IMR-90 (cell line): ENCODE results near the gene NR5A1. TPM values are rescaled to one million over a fixed set of nuclear protein-coding genes. Genes with fewer than 3 reads are reported as not detected.

Source experiments
- ATAC-seq: fragments of 200-7000 bp; cut with Tn5 transposase; 2 replicates; pipeline ENCODE4 v1.9.1; 2020; ENCODE audit warnings: low read depth, mild to moderate bottlenecking, moderate library complexity
- BruUV-seq: library from RNA; stranded (reverse); fragments of 400-500 nt; replicated peaks from 2 replicates; lab custom pipeline; 2021; lab: Mats Ljungman, UMichigan
- CTCF ChIA-PET: fragments of 300-600 bp; formaldehyde crosslinking; extraction: SDS; loops from one replicate; lab custom pipeline; 2021; ENCODE audit warnings: antibody characterized with exemption; lab: Yijun Ruan, JAX
- POLR2A ChIA-PET: fragments of 300-600 bp; sonication (Branson Sonifier 250); formaldehyde crosslinking; loops from one replicate; lab custom pipeline; 2022; ENCODE audit warnings: antibody characterized with exemption; ENCODE audit not compliant: unreplicated experiment; lab: Charles Lee
- DNase-seq: peaks from one replicate; pipeline ENCODE4 v3.0.0; 2013
- H2AFZ ChIP-seq: replicated peaks from 2 replicates; pipeline ENCODE3; 2013; ENCODE audit warnings: low read length, mild to moderate bottlenecking; ENCODE audit not compliant: poor library complexity
- H2AK5ac ChIP-seq: 2 replicates; pipeline ENCODE4 v1.6.1; 2013; ENCODE audit warnings: low read depth, low read length, inconsistent platforms
- H2AK9ac ChIP-seq: replicated peaks from 2 replicates; pipeline ENCODE3; 2013; ENCODE audit warnings: mild to moderate bottlenecking, low read depth, low read length, moderate library complexity; ENCODE audit not compliant: poor library complexity
- H2BK120ac ChIP-seq: 2 replicates; pipeline ENCODE4 v1.6.1; 2013; ENCODE audit warnings: low read depth, low read length, inconsistent platforms
- H2BK15ac ChIP-seq: 3 replicates; pipeline ENCODE4 v1.6.1; 2013; ENCODE audit warnings: low read depth, low read length, inconsistent platforms
- H2BK20ac ChIP-seq: 2 replicates; pipeline ENCODE4 v1.6.1; 2013; ENCODE audit warnings: low read depth, mild to moderate bottlenecking, inconsistent platforms, low read length, moderate library complexity
- H2BK5ac ChIP-seq: 2 replicates; pipeline ENCODE4 v1.6.1; 2013; ENCODE audit warnings: mild to moderate bottlenecking, low read depth, low read length, inconsistent platforms; ENCODE audit not compliant: poor library complexity, severe bottlenecking
- H3K14ac ChIP-seq: replicated peaks from 2 replicates; pipeline ENCODE4 v1.6.1; 2013; ENCODE audit warnings: low read depth, low read length, inconsistent platforms
- H3K18ac ChIP-seq: 2 replicates; pipeline ENCODE4 v1.6.1; 2013; ENCODE audit warnings: low read depth, low read length, control low read depth
- H3K23ac ChIP-seq: 2 replicates; pipeline ENCODE4 v1.6.1; 2013; ENCODE audit warnings: low read depth, low read length, inconsistent platforms
- H3K27ac ChIP-seq: 2 replicates; pipeline ENCODE4 v1.5.1; 2013; ENCODE audit warnings: mild to moderate bottlenecking, control low read depth, low read length; ENCODE audit not compliant: insufficient read depth
- H3K27me3 ChIP-seq: 2 replicates; pipeline ENCODE4 v1.6.1; 2013; ENCODE audit warnings: low read length; ENCODE audit not compliant: control insufficient read depth, insufficient read depth
- H3K36me3 ChIP-seq: 2 replicates; pipeline ENCODE4 v1.6.1; 2013; ENCODE audit warnings: low read length, mixed read lengths; ENCODE audit not compliant: control insufficient read depth, insufficient read depth
- H3K4ac ChIP-seq: 2 replicates; pipeline ENCODE4 v1.6.1; 2013; ENCODE audit warnings: low read depth, low read length, inconsistent platforms
- H3K4me1 ChIP-seq: 2 replicates; pipeline ENCODE4 v1.6.1; 2013; ENCODE audit warnings: low read length, mixed read lengths; ENCODE audit not compliant: control insufficient read depth, insufficient read depth
- H3K4me2 ChIP-seq: 2 replicates; pipeline ENCODE4 v1.6.1; 2013; ENCODE audit warnings: low read depth, mild to moderate bottlenecking, control low read depth, low read length, moderate library complexity
- H3K4me3 ChIP-seq: 2 replicates; pipeline ENCODE4 v1.5.1; 2013; ENCODE audit warnings: low read depth, mild to moderate bottlenecking, control low read depth, low read length, moderate library complexity; ENCODE audit not compliant: insufficient read depth
- H3K56ac ChIP-seq: 2 replicates; pipeline ENCODE4 v1.6.1; 2013; ENCODE audit warnings: low read length, inconsistent platforms; ENCODE audit not compliant: insufficient read depth; ENCODE audit errors: extremely low read depth
- H3K79me1 ChIP-seq, 2 experiments: 2 replicates each; pipeline ENCODE4 v1.6.1; 2013; ENCODE audit warnings: low read length in 2 of 2, inconsistent platforms in 1 of 2, low read depth in 1 of 2
- H3K9ac ChIP-seq: 2 replicates; pipeline ENCODE4 v1.6.1; 2013; ENCODE audit warnings: low read depth, low read length, control low read depth
- H3K9me1 ChIP-seq: 2 replicates; pipeline ENCODE4 v1.6.1; 2013; ENCODE audit warnings: low read length, inconsistent platforms; ENCODE audit not compliant: insufficient read depth
- H3K9me3 ChIP-seq: 2 replicates; pipeline ENCODE4 v1.6.1; 2013; ENCODE audit warnings: low read length; ENCODE audit not compliant: control insufficient read depth, insufficient read depth
- H4K20me1 ChIP-seq: 2 replicates; pipeline ENCODE4 v1.6.1; 2013; ENCODE audit warnings: low read length, inconsistent platforms; ENCODE audit not compliant: insufficient read depth
- H4K5ac ChIP-seq: 2 replicates; pipeline ENCODE4 v1.6.1; 2013; ENCODE audit warnings: mild to moderate bottlenecking, low read depth, low read length, control low read depth
- H4K8ac ChIP-seq, 2 experiments: 2 replicates each; pipeline ENCODE4 v1.6.1; 2013; ENCODE audit warnings: low read depth in 2 of 2, low read length in 2 of 2, control low read depth in 1 of 2, inconsistent platforms in 1 of 2
- H4K91ac ChIP-seq: 2 replicates; pipeline ENCODE4 v1.6.1; 2013; ENCODE audit warnings: low read depth, low read length, inconsistent platforms; ENCODE audit not compliant: insufficient read depth
- BHLHE40 ChIP-seq: fragments of 150-350 bp; IDR thresholded peaks from 2 replicates; pipeline ENCODE4 v1.6.1; 2016; ENCODE audit warnings: mild to moderate bottlenecking, low read depth, low read length
- CEBPB ChIP-seq: IDR thresholded peaks from 2 replicates; pipeline ENCODE4 v1.6.1; 2012; ENCODE audit warnings: low read depth, low read length, improper control_type of control experiment
- CHD1 ChIP-seq: IDR thresholded peaks from 2 replicates; pipeline ENCODE4 v1.6.1; 2012; ENCODE audit warnings: low read depth, low read length, improper control_type of control experiment
- FOS ChIP-seq: fragments of 150-350 bp; IDR thresholded peaks from 2 replicates; pipeline ENCODE4 v1.6.1; 2016; ENCODE audit warnings: low read depth, low read length
- MAFK ChIP-seq: IDR thresholded peaks from 2 replicates; pipeline ENCODE4 v1.6.1; 2012; ENCODE audit warnings: low read depth, low read length, improper control_type of control experiment
- MAZ ChIP-seq: IDR thresholded peaks from 2 replicates; pipeline ENCODE4 v1.6.1; 2012; ENCODE audit warnings: low read depth, mild to moderate bottlenecking, low read length, improper control_type of control experiment, moderate library complexity, borderline replicate concordance
- NFE2L2 ChIP-seq: fragments of 150-350 bp; IDR thresholded peaks from 2 replicates; pipeline ENCODE4 v1.6.1; 2016; ENCODE audit warnings: low read depth, mild to moderate bottlenecking, low read length
- POLR2A ChIP-seq: IDR thresholded peaks from 2 replicates; pipeline ENCODE4 v1.6.1; 2012; ENCODE audit warnings: mild to moderate bottlenecking, low read depth, low read length
- RAD21 ChIP-seq: IDR thresholded peaks from 2 replicates; pipeline ENCODE4 v1.6.1; 2012; ENCODE audit warnings: low read length, improper control_type of control experiment
- RCOR1 ChIP-seq: IDR thresholded peaks from 2 replicates; pipeline ENCODE4 v1.6.1; 2012; ENCODE audit warnings: mild to moderate bottlenecking, low read length, improper control_type of control experiment; ENCODE audit not compliant: insufficient replicate concordance
- RFX5 ChIP-seq: IDR thresholded peaks from 2 replicates; pipeline ENCODE4 v1.8.0; 2012; ENCODE audit warnings: low read depth, mild to moderate bottlenecking, low read length, moderate library complexity
- WGBS, 2 experiments: methylation state at CpG; one replicate each; pipeline versions ENCODE4 v1.1.5 to v1.1.7; 2013; ENCODE audit warnings: missing lambda C conversion rate in 2 of 2; ENCODE audit not compliant: insufficient read length in 1 of 2; ENCODE audit errors: extremely low coverage in 2 of 2; 5-methylcytosine and 5-hydroxymethylcytosine counted together
- dilution Hi-C: fragments of 300-500 bp; cut with HindIII; formaldehyde crosslinking; loops from one replicate; pipeline ENCODE4 v1.14.3; 2018; ENCODE audit warnings: low sequenced_read_pairs; ENCODE audit not compliant: unreplicated experiment
- in situ Hi-C: fragments of 300-500 bp; cut with MboI; formaldehyde crosslinking; loops from 3 replicates; pipeline ENCODE4 v1.14.3; 2019; ENCODE audit warnings: low sequenced_read_pairs, inconsistent platforms, mixed read lengths
- intact Hi-C: fragments of 100-400 bp; cut with micrococcal nuclease; formaldehyde crosslinking; loops from 2 replicates; pipeline ENCODE4 v1.10.0; 2022
- polyA plus RNA-seq, 3 experiments: library from polyadenylated mRNA; depleted of rRNA; stranded (reverse); fragments of >200 nt; gene quantifications; 2 replicates each; pipeline ENCODE4 v1.2.3, GENCODE V29; 2012; ENCODE audit warnings: low replicate concordance in 1 of 3
- total RNA-seq: library from RNA; depleted of rRNA; stranded (reverse); fragments of >200 nt; gene quantifications from 2 replicates; pipeline ENCODE4 v1.2.3, GENCODE V29; 2012
- TF ChIP-seq, protein P1 (sequence below): conservative IDR thresholded peaks from 2 replicates; pipeline ENCODE4 v1.5.1; 2012; ENCODE audit warnings: mild to moderate bottlenecking, low read depth, low read length, improper control_type of control experiment
- TF ChIP-seq, protein P2 (sequence below): fragments of 150-350 bp; IDR thresholded peaks from 2 replicates; pipeline ENCODE4 v1.6.1; 2016; ENCODE audit warnings: low read depth, mild to moderate bottlenecking, low read length, moderate library complexity, borderline replicate concordance
- TF ChIP-seq, protein P3 (sequence below): fragments of 150-350 bp; IDR thresholded peaks from 2 replicates; pipeline ENCODE4 v1.6.1; 2017; ENCODE audit warnings: mild to moderate bottlenecking, antibody characterized with exemption, low read length, low read depth

Gene NR5A1
- total and polyA plus RNA-seq, 2 of the 4 experiments (the other 2 are of a cell fraction), result not detected

- in situ Hi-C loops, result no loop called here
- BruUV-seq, result no TSS peak
- intact Hi-C loops, result no loop called here
- no peak overlapping the region for H4K8ac ChIP-seq
- H2BK15ac ChIP-seq, result no peak overlapping the region
- ChIA-PET POLR2A (no interaction called here), CTCF (no interaction called here)
- no peak overlapping the region for H3K9ac ChIP-seq
- H3K36me3 ChIP-seq, result no peaks in the 10 kb centered on the region
- no peak overlapping the region for H3K23ac ChIP-seq
- ATAC-seq (no peak), DNase-seq (no peak)
- H4K20me1 ChIP-seq, result peaks cover 3% of the 10 kb centered on the region; the same call in 1 of the 2 replicates
- peak overlapping the region; percentile 51 for H2AFZ ChIP-seq
- H3K4me2 ChIP-seq, result no peak overlapping the region
- 4% methylated on average over 35 of the region's 96 CpGs; no CpG with 5 or more reads in 1 of the 2 experiments for WGBS, 2 experiments
- no peak overlapping the region for H2AK5ac ChIP-seq
- dilution Hi-C loops, result no loop called here
- no peak overlapping the region for H2BK5ac ChIP-seq
- H3K27ac ChIP-seq, result no peak overlapping the region
- H2AK9ac ChIP-seq, result no peak overlapping the region
- no peak overlapping the region for H2BK120ac ChIP-seq
- H3K18ac ChIP-seq, result no peak overlapping the region
- H3K4ac ChIP-seq, result no peak overlapping the region
- no peak overlapping the region for H4K91ac ChIP-seq
- H3K4me1 ChIP-seq, result no peaks in the 10 kb centered on the region; the same call in 1 of the 2 replicates
- H3K4me3 ChIP-seq, result no peak overlapping the region
- H3K56ac ChIP-seq, result no peak overlapping the region
- H2BK20ac ChIP-seq, result no peak overlapping the region
- H4K5ac ChIP-seq, result no peak overlapping the region
- peaks cover 85% of the 10 kb centered on the region for H3K27me3 ChIP-seq
- no peak overlapping the region for H3K14ac ChIP-seq
- H3K9me3 ChIP-seq, result peaks cover 6% of the 10 kb centered on the region
- no peaks in the 10 kb centered on the region for H3K79me1 ChIP-seq
- no peaks in the 10 kb centered on the region for H3K9me1 ChIP-seq
- TF ChIP-seq, protein P1, sequence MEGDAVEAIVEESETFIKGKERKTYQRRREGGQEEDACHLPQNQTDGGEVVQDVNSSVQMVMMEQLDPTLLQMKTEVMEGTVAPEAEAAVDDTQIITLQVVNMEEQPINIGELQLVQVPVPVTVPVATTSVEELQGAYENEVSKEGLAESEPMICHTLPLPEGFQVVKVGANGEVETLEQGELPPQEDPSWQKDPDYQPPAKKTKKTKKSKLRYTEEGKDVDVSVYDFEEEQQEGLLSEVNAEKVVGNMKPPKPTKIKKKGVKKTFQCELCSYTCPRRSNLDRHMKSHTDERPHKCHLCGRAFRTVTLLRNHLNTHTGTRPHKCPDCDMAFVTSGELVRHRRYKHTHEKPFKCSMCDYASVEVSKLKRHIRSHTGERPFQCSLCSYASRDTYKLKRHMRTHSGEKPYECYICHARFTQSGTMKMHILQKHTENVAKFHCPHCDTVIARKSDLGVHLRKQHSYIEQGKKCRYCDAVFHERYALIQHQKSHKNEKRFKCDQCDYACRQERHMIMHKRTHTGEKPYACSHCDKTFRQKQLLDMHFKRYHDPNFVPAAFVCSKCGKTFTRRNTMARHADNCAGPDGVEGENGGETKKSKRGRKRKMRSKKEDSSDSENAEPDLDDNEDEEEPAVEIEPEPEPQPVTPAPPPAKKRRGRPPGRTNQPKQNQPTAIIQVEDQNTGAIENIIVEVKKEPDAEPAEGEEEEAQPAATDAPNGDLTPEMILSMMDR, result no peak
- TF ChIP-seq, protein P2, sequence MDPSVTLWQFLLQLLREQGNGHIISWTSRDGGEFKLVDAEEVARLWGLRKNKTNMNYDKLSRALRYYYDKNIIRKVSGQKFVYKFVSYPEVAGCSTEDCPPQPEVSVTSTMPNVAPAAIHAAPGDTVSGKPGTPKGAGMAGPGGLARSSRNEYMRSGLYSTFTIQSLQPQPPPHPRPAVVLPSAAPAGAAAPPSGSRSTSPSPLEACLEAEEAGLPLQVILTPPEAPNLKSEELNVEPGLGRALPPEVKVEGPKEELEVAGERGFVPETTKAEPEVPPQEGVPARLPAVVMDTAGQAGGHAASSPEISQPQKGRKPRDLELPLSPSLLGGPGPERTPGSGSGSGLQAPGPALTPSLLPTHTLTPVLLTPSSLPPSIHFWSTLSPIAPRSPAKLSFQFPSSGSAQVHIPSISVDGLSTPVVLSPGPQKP, result no peak
- no peak for TF ChIP-seq RCOR1
- no peak for TF ChIP-seq CHD1
- no peak for TF ChIP-seq NFE2L2
- no peak for TF ChIP-seq CEBPB
- TF ChIP-seq, protein P3, sequence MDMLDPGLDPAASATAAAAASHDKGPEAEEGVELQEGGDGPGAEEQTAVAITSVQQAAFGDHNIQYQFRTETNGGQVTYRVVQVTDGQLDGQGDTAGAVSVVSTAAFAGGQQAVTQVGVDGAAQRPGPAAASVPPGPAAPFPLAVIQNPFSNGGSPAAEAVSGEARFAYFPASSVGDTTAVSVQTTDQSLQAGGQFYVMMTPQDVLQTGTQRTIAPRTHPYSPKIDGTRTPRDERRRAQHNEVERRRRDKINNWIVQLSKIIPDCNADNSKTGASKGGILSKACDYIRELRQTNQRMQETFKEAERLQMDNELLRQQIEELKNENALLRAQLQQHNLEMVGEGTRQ, result no peak
- TF ChIP-seq POLR2A, result no peak
- no peak for TF ChIP-seq MAZ
- TF ChIP-seq RFX5, result no peak
- no peak for TF ChIP-seq BHLHE40
- TF ChIP-seq FOS, result no peak
- TF ChIP-seq MAFK, result no peak
- no peak for TF ChIP-seq RAD21
These were observed 4.2 kb downstream of the NR5A1 start for GRCh38 chr9:124502711-124503702.
